Fibroblast of mammary gland (primary cell): ENCODE measurements around the gene SRRM5.

Experiments used
- DNase-seq: peaks from one replicate; pipeline ENCODE4 v3.0.0-alpha.2; 2010; ENCODE audit warnings: low read depth
- H3K4me3 ChIP-seq: 2 replicates; pipeline ENCODE4 v1.5.1; 2011; ENCODE audit warnings: low read depth, mild to moderate bottlenecking, low read length, moderate library complexity; ENCODE audit not compliant: control insufficient read depth
- CTCF ChIP-seq: conservative IDR thresholded peaks from 2 replicates; pipeline ENCODE4 v1.5.1; 2011; ENCODE audit warnings: low read depth, low read length, inconsistent platforms; ENCODE audit not compliant: control insufficient read depth, insufficient read depth

Gene SRRM5

GRCh38 chr19:43605875-43606568 lies 5.9 kb upstream of the SRRM5 start:
- no peak overlapping the region for H3K4me3 ChIP-seq
- no peak for TF ChIP-seq CTCF
- DNase-seq: no peak

- TF ChIP-seq CTCF: no peak
- DNase-seq: no peak
Measured at GRCh38 chr19:43606569-43607229, 5.2 kb upstream of the SRRM5 start.

GRCh38 chr19:43607238-43608205 lies 4.4 kb upstream of the SRRM5 start:
- H3K4me3 ChIP-seq: no peak overlapping the region
- no peak for TF ChIP-seq CTCF

More at GRCh38 chr19:43606569-43607229, 5.2 kb upstream of the SRRM5 start:
- H3K4me3 ChIP-seq: no peak overlapping the region

GRCh38 chr19:43609872-43610271 lies 2.0 kb upstream of the SRRM5 start:
- no peak for DNase-seq
- no peak for TF ChIP-seq CTCF
- H3K4me3 ChIP-seq: no peak overlapping the region

More at GRCh38 chr19:43607238-43608205, 4.4 kb upstream of the SRRM5 start:
- DNase-seq: no peak

- no peak for DNase-seq
- no peak for TF ChIP-seq CTCF
- no peak overlapping the region for H3K4me3 ChIP-seq
Measured at GRCh38 chr19:43610493-43610892, 1.4 kb upstream of the SRRM5 start.

- no peak overlapping the region for H3K4me3 ChIP-seq
- no peak for DNase-seq
- TF ChIP-seq CTCF: no peak
Measured at GRCh38 chr19:43612374-43612773, 486 bp downstream of the SRRM5 start.
